ENCODE results near the gene RRBP1. TPM values are rescaled to one million over a fixed set of nuclear protein-coding genes. Genes with fewer than 3 reads are reported as not detected.
A peak's percentile ranks its signal among the peaks of the same experiment; 100 is the strongest.

RRBP1 gene
- total and polyA plus RNA-seq, 2 experiments from 2014 or later = 193 to 242 TPM

DNA sequence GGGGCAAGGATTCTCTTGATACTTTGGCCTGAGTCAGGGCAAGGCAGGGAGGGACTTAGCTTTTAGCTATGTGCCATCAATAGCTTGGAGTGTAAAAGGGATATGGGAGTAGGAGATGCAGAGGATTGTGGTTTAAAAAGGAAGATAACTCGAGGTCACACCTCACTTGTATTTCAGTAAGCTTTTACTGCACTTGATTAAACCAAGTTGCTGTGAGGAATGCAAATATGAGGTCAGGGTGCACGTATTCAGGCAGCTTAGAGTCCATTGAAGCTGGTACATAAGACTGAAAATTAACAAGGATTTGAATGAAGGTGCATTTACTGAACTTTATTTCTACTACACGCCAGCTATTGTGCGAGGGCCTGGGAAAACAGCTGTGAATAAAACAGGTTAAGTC lies 80.1 kb downstream of the RRBP1 start:
- WGBS (ENCODE audit: low lambda C conversion rate, missing lambda C conversion rate) = 66% methylated on average over 4 of the region's 4 CpGs
- peaks cover 29% of the 10 kb centered on the region for H3K4me1 ChIP-seq (ENCODE audit: insufficient read depth)
- H3K27ac ChIP-seq = peak overlapping the region; percentile 23

DNA sequence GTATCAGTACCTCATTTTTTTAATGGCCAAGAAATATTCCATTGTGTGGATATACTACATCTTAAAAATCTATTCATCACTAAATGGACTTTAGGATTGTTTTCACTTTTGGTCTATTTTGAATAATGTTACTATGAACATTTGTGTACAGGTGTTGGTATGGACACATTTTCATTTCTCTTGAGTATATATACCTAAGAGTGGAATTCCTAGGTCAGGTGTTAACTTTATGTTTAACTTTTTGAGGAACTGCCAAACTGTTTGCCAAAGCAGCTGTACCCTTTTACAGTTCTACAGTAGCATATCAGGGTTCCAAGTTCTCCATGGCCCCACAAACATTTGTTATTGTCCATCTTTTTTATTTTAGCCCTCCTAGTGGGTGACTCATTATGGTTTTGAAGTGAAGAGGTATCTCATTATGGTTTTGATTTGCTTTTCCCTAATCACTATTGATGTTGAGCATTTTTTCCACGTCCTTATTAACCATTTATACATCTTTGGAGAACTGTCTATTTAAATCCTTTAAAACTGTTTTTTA lies 84.0 kb downstream of the RRBP1 start:
- no peak overlapping the region for H3K4me2 ChIP-seq
- peaks cover 33% of the 10 kb centered on the region for H3K4me1 ChIP-seq (ENCODE audit: insufficient read depth)
- H3K27me3 ChIP-seq = no peaks in the 10 kb centered on the region
- no peaks in the 10 kb centered on the region for H3K9me2 ChIP-seq (replicated peaks; ENCODE audit: insufficient read depth)
- H3K27ac ChIP-seq = no peak overlapping the region
- H3K36me3 ChIP-seq (replicated peaks; ENCODE audit: insufficient read depth, low read depth) = no peaks in the 10 kb centered on the region
- TF ChIP-seq EZH2 (IDR thresholded peaks at IDR 0.05; ENCODE audit: borderline replicate concordance) (no peak), EZH2phosphoT487 (IDR thresholded peaks at IDR 0.05; ENCODE audit: low read depth, severe bottlenecking, unreplicated experiment) (no peak)
- TF ChIP-seq, protein P1, sequence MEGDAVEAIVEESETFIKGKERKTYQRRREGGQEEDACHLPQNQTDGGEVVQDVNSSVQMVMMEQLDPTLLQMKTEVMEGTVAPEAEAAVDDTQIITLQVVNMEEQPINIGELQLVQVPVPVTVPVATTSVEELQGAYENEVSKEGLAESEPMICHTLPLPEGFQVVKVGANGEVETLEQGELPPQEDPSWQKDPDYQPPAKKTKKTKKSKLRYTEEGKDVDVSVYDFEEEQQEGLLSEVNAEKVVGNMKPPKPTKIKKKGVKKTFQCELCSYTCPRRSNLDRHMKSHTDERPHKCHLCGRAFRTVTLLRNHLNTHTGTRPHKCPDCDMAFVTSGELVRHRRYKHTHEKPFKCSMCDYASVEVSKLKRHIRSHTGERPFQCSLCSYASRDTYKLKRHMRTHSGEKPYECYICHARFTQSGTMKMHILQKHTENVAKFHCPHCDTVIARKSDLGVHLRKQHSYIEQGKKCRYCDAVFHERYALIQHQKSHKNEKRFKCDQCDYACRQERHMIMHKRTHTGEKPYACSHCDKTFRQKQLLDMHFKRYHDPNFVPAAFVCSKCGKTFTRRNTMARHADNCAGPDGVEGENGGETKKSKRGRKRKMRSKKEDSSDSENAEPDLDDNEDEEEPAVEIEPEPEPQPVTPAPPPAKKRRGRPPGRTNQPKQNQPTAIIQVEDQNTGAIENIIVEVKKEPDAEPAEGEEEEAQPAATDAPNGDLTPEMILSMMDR (IDR thresholded peaks at IDR 0.05; ENCODE audit: poor library complexity) = no peak
- H4K20me1 ChIP-seq (ENCODE audit: insufficient read depth, poor library complexity, severe bottlenecking) = peaks cover 60% of the 10 kb centered on the region
- no peaks in the 10 kb centered on the region for H3K9me3 ChIP-seq (ENCODE audit: low read depth)
- 64% methylated on average over 1 of the region's 1 CpG for WGBS (ENCODE audit: low lambda C conversion rate, missing lambda C conversion rate)
- no peak overlapping the region for H2AFZ ChIP-seq
- H3K79me2 ChIP-seq = peaks cover 97% of the 10 kb centered on the region
- no peak for DNase-seq (ENCODE audit: low spot score)
- no peak overlapping the region for H3K4me3 ChIP-seq

More for the DNA sequence above, 80.1 kb downstream of the RRBP1 start:
- TF ChIP-seq EZH2phosphoT487 (IDR thresholded peaks at IDR 0.05; ENCODE audit: low read depth, severe bottlenecking, unreplicated experiment) (no peak), EZH2 (IDR thresholded peaks at IDR 0.05; ENCODE audit: borderline replicate concordance) (no peak)
- TF ChIP-seq, protein P1 (IDR thresholded peaks at IDR 0.05; ENCODE audit: poor library complexity) = no peak
- Histone ChIP-seq H2AFZ (no peak overlapping the region), H3K79me2 (peaks cover 81% of the 10 kb centered on the region), H4K20me1 (ENCODE audit: insufficient read depth, poor library complexity, severe bottlenecking) (peaks cover 42% of the 10 kb centered on the region), H3K36me3 (replicated peaks; ENCODE audit: insufficient read depth, low read depth) (no peaks in the 10 kb centered on the region), H3K9me2 (replicated peaks; ENCODE audit: insufficient read depth) (no peaks in the 10 kb centered on the region), H3K4me2 (no peak overlapping the region), H3K4me3 (no peak overlapping the region), H3K27me3 (no peaks in the 10 kb centered on the region), H3K9me3 (ENCODE audit: low read depth) (no peaks in the 10 kb centered on the region)
- no peak for DNase-seq (ENCODE audit: low spot score)

DNA sequence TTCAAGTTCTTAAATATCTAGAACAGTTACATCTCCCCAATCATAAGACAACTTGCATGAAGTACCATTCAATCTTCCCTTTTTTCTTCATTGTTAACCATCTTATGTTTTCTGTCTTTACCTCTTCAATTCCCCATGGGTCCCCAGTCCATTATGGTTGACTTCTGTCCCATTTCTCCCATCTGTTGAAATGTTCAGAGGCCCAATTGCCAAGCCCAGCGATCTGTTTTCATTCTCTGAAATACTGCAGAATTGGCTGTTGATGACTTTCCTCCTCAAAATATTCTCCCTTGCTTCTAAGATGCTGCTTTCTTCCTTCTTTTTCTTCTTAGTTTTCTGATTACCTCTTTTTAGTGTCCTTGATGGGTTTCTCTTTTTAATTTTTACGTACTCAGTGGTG lies 86.2 kb downstream of the RRBP1 start:
- H4K20me1 ChIP-seq (ENCODE audit: insufficient read depth, poor library complexity, severe bottlenecking) = peaks cover 65% of the 10 kb centered on the region
- H3K9me2 ChIP-seq (replicated peaks; ENCODE audit: insufficient read depth) = no peaks in the 10 kb centered on the region
- WGBS (ENCODE audit: low lambda C conversion rate, missing lambda C conversion rate) = 95% methylated on average over 2 of the region's 2 CpGs
- H3K9me3 ChIP-seq (ENCODE audit: low read depth) = no peaks in the 10 kb centered on the region
- H3K4me1 ChIP-seq (ENCODE audit: insufficient read depth) = peaks cover 26% of the 10 kb centered on the region
- no peak for DNase-seq (ENCODE audit: low spot score)
- peaks cover 97% of the 10 kb centered on the region for H3K79me2 ChIP-seq
- H3K4me2 ChIP-seq = no peak overlapping the region
- TF ChIP-seq EZH2 (IDR thresholded peaks at IDR 0.05; ENCODE audit: borderline replicate concordance) = no peak
- TF ChIP-seq, protein P1 (IDR thresholded peaks at IDR 0.05; ENCODE audit: poor library complexity) = no peak
- no peak for TF ChIP-seq EZH2phosphoT487 (IDR thresholded peaks at IDR 0.05; ENCODE audit: low read depth, severe bottlenecking, unreplicated experiment)
- no peak overlapping the region for H3K27ac ChIP-seq
- H2AFZ ChIP-seq = no peak overlapping the region
- H3K4me3 ChIP-seq = no peak overlapping the region
- no peaks in the 10 kb centered on the region for H3K36me3 ChIP-seq (replicated peaks; ENCODE audit: insufficient read depth, low read depth)
- no peaks in the 10 kb centered on the region for H3K27me3 ChIP-seq

All from hepatocyte (in vitro differentiated cells).